Right atrium auricular region (tissue), 2 donors: ENCODE results near the gene SORCS1. TPM values are rescaled to one million over a fixed set of nuclear protein-coding genes. Genes with fewer than 3 reads are reported as not detected.

Experiments used
- DNase-seq: peaks from one replicate; pipeline ENCODE4 v3.0.0-alpha.2; 2019; ENCODE audit warnings: low spot score
- H3K27ac ChIP-seq, 2 donors: fragments of 200-600 bp; sonication (generic); 1 replicate in 1 of 2; 2 replicates in 1 of 2; pipeline ENCODE4 v1.5.1; 2016 to 2019
- H3K27me3 ChIP-seq, 2 donors: fragments of 200-600 bp; sonication (generic); one replicate each; pipeline versions ENCODE4 v1.5.1 to v1.6.0; 2017 to 2019
- H3K36me3 ChIP-seq: fragments of 200-600 bp; sonication (generic); one replicate; pipeline ENCODE4 v1.5.1; 2016
- H3K4me1 ChIP-seq, 2 donors: fragments of 200-600 bp; sonication (generic); one replicate each; pipeline versions ENCODE4 v1.5.1 to v1.6.0; 2017 to 2019
- H3K4me3 ChIP-seq, 2 donors: fragments of 200-600 bp; sonication (generic); 1 replicate in 1 of 2; 2 replicates in 1 of 2; pipeline ENCODE4 v1.5.1; 2017 to 2019; ENCODE audit warnings: mild to moderate bottlenecking in 1 of 2, moderate library complexity in 1 of 2
- H3K9me3 ChIP-seq, 2 donors: fragments of 200-600 bp; sonication (generic); one replicate each; pipeline ENCODE4 v1.5.1; 2019
- total RNA-seq, 2 donors: library from RNA; depleted of rRNA; stranded (reverse); fragments of >200 nt; gene quantifications; one replicate each; pipeline ENCODE4 v1.1.0, GENCODE V29; 2016
- TF ChIP-seq, protein P1 (sequence below), 2 donors: fragments of 200-600 bp; sonication (generic); IDR thresholded peaks; one replicate each; pipeline ENCODE4 v1.5.1; 2019; ENCODE audit warnings: antibody characterized with exemption in 2 of 2

Gene SORCS1
- total RNA-seq, 2 donors from 2014 or later = 1.6 to 4.2 TPM

DNA sequence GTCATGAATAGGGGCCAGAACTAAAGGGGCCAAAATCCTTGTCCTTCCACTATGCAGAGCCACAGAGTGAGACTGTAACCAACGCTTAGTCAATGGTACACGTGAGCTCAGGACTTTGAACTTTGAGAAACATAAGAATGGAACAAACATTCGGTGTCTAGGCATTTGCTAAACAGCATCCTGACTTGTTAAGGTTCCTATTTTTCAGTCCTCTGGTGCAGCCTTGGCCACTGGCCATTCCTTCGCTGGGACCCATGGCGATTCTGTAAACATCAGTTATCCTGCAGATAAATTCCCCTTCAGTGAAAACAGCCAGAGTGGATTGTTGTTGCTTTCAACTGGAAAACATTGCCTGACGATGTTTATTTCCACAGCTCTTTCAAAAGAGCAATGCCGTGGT, 266.8 kb downstream of the SORCS1 start:
- H3K27ac ChIP-seq = no peak overlapping the region
- H3K36me3 ChIP-seq = no peaks in the 10 kb centered on the region
- no peaks in the 10 kb centered on the region for H3K9me3 ChIP-seq
- H3K4me3 ChIP-seq = no peak overlapping the region
- TF ChIP-seq, protein P1, sequence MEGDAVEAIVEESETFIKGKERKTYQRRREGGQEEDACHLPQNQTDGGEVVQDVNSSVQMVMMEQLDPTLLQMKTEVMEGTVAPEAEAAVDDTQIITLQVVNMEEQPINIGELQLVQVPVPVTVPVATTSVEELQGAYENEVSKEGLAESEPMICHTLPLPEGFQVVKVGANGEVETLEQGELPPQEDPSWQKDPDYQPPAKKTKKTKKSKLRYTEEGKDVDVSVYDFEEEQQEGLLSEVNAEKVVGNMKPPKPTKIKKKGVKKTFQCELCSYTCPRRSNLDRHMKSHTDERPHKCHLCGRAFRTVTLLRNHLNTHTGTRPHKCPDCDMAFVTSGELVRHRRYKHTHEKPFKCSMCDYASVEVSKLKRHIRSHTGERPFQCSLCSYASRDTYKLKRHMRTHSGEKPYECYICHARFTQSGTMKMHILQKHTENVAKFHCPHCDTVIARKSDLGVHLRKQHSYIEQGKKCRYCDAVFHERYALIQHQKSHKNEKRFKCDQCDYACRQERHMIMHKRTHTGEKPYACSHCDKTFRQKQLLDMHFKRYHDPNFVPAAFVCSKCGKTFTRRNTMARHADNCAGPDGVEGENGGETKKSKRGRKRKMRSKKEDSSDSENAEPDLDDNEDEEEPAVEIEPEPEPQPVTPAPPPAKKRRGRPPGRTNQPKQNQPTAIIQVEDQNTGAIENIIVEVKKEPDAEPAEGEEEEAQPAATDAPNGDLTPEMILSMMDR (IDR thresholded peaks at IDR 0.05) = no peak
- no peaks in the 10 kb centered on the region for H3K4me1 ChIP-seq
- no peak for DNase-seq
- no peaks in the 10 kb centered on the region for H3K27me3 ChIP-seq

DNA sequence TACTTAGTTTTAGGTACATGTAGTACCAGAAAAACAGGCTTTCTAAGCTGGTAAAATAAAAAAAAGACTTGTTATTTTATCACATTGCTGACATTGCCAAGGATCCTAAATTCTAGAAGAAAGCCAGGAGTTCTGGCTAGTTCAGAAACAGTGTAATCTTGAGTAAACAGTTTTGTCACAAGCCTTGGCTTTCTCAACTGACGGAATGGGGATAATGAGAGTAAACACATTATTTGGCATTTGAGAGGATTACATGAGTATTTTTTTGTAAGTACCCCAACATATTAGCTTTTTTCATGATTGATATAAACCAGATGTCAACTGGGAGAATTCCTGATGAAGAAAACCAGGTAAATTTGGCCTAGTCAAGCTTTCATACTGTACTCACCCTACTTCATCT, 269.8 kb downstream of the SORCS1 start:
- no peaks in the 10 kb centered on the region for H3K27me3 ChIP-seq
- no peaks in the 10 kb centered on the region for H3K9me3 ChIP-seq
- H3K4me3 ChIP-seq = no peak overlapping the region
- DNase-seq = no peak
- TF ChIP-seq, protein P1 (IDR thresholded peaks at IDR 0.05) = no peak
- peak overlapping the region in 1 of 2 donors; percentile 48 for H3K27ac ChIP-seq
- no peaks in the 10 kb centered on the region for H3K4me1 ChIP-seq
- no peaks in the 10 kb centered on the region for H3K36me3 ChIP-seq

DNA sequence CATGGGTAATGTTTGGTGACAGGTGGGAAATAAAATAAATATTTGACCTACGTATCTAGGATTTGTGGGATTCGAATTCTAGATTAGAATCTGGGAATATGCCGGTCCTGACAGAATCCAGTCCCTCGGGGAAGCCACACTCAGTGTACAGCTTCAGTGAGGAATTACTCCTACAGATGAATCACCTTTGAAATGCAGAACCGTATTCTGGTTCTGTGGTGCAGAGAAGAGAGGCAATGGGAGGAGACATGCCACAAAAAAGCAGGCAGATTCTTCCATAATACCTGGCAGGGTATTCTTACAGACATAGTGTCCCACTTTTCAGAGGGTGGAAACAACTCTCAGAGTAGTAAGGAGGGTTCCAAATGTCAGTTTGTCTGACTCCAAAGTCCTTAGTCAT, 286.9 kb downstream of the SORCS1 start:
- DNase-seq = no peak
- Histone ChIP-seq H3K27me3 (no peaks in the 10 kb centered on the region), H3K4me3 (no peak overlapping the region), H3K9me3 (no peaks in the 10 kb centered on the region), H3K4me1 (no peaks in the 10 kb centered on the region), H3K27ac (no peak overlapping the region), H3K36me3 (no peaks in the 10 kb centered on the region)
- TF ChIP-seq, protein P1 (IDR thresholded peaks at IDR 0.05) = no peak

DNA sequence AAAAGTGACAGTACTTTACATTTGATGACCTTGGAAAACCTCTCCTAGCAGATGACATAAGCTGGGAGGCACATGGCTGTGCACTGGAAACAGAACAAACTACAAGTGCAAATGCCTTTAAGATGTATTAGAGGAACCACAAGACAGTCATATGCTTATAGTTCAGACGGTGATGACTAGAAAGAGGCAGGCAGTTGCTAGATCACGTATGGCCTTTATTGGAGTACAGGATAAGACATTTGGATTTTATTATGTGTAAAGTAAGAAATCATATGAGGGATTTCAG, 290.0 kb downstream of the SORCS1 start:
- no peak for DNase-seq
- H3K4me3 ChIP-seq = no peak overlapping the region
- no peaks in the 10 kb centered on the region for H3K36me3 ChIP-seq
- no peaks in the 10 kb centered on the region for H3K27me3 ChIP-seq
- TF ChIP-seq, protein P1 (IDR thresholded peaks at IDR 0.05) = no peak
- H3K27ac ChIP-seq = no peak overlapping the region
- H3K4me1 ChIP-seq = no peaks in the 10 kb centered on the region
- peaks cover 0 to 9% of the 10 kb centered on the region in 2 donors for H3K9me3 ChIP-seq

DNA sequence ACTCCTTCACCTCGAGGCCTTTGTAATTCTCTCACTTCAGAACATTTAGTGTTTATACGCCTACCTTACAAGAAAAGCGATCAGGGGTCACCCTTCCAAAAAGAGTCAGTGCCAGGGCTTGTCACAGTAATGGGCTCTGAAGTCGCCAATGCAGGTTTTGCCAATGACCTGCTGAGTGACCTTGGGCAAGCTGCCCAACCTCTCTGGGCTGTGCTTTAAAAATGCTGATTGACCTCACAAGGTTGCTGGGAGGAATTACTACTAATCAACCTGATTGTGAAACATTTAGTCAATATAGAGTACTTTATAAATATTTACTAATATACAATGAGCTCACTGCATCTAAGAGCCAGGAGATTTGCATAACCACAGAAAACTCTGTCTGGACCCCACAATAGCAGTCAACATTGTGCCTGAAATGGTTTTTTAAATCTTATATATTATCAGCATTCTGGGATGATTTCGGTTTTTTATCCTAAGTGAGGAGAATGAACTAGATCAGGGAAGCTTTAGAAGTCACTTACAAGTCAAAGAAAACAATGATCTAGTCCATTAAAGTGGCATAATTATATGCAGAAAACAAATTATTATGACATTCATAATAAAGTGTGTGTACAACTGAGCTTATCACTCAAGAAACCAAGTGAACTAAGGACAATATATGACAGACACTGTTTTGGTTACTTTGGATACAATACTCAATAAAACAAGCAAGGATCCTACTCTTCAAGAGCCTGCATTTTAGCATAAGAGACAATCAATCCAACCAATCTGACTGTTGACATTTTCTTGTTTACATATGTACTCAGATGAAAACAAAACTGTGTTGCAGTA, 290.5 kb downstream of the SORCS1 start:
- no peak overlapping the region for H3K4me3 ChIP-seq
- H3K9me3 ChIP-seq = peaks cover 0 to 9% of the 10 kb centered on the region in 2 donors
- no peak overlapping the region for H3K27ac ChIP-seq
- no peaks in the 10 kb centered on the region for H3K4me1 ChIP-seq
- no peaks in the 10 kb centered on the region for H3K36me3 ChIP-seq
- DNase-seq = no peak
- H3K27me3 ChIP-seq = no peaks in the 10 kb centered on the region
- TF ChIP-seq, protein P1 (IDR thresholded peaks at IDR 0.05) = no peak

DNA sequence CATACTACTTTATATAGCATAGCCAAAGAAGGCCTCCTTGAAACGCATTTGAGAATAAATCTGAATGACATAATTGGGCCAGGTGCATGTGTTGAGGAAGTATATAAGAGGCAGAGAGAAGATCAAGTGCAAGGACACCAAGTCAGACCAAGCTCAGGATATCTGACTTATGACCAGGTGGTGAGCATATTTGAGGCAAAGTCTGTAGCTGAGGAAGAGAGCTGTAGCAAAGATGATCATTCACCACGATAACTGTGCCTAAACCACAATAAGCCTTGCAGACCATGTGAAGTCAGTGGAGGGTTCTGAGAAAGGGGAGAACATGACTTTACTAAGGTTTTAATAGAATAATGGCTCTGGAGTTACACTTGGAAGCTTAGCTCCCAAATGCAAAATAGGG, 292.3 kb downstream of the SORCS1 start:
- no peaks in the 10 kb centered on the region for H3K4me1 ChIP-seq
- no peak for DNase-seq
- no peaks in the 10 kb centered on the region for H3K27me3 ChIP-seq
- peaks cover 0 to 9% of the 10 kb centered on the region in 2 donors for H3K9me3 ChIP-seq
- no peak overlapping the region for H3K4me3 ChIP-seq
- no peaks in the 10 kb centered on the region for H3K36me3 ChIP-seq
- TF ChIP-seq, protein P1 (IDR thresholded peaks at IDR 0.05) = no peak
- no peak overlapping the region for H3K27ac ChIP-seq
